ENCODE results near the gene SHC3. TPM values are rescaled to one million over a fixed set of nuclear protein-coding genes. Genes with fewer than 3 reads are reported as not detected.

The SHC3 gene
- polyA plus RNA-seq, 1 donor: 0.67 TPM

GRCh38 chr9:89000371-89000781 is 178.2 kb downstream of the SHC3 start:
- DNase-seq: no peak

DNA sequence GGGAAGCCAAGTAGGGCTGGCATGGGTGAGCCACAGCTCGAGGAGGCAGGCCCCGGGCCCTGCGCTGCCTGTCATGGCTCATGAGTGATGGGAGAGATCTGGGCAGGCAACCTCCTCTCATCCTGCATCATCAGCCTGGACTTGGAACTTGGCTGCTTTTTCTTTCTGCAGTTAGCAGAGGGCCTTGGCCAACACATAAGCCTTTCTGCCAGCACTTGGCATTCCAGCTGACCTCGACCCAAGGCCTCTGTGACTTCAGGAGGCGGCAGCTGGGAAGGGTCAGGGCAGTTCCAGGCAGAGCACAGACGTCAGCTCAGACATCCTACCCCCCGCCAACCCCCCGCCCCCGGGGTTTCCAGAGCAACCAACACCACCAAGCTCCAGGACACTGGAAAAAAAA is 179.7 kb downstream of the SHC3 start:
- DNase-seq: no peak

DNA sequence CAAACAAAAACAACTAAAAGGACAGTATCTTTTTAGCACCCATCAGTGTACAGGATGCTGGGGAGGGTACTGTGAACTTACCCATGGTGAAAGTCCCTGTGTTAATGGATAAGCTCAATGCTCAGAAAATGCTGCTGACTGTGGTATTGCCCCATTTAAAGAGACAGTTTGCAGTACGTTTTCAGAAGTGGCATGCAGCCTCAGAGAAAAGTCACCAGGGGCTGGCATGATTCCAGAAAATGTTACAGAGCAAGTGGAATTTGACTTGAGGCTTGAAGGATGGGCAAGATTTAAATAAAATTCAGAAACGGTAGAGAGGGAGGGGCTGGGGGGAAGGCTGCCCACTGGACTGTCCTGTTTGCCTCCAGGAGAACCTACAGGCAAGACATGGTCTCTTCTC is 180.1 kb downstream of the SHC3 start:
- no peak for DNase-seq

- DNase-seq: no peak
Measured at GRCh38 chr9:88997646-88998045, 181.0 kb downstream of the SHC3 start.

DNA sequence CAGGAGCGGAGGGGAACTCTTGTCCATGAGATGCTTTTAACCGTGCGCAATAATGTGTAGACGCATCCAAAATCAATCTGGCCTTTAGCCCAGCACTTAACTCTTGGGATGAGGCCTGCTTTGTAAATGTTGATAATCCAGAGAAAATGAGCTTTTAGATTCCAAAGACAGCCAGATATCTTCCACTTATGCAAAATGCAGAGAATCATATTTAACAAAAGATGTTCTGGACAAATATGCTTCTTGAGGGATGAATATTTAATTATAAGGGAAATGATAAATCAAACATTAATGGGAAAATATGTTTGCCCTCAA is 181.7 kb downstream of the SHC3 start:
- no peak for DNase-seq

- no peak for DNase-seq
Measured at GRCh38 chr9:88996046-88996920, 182.3 kb downstream of the SHC3 start.

GRCh38 chr9:88995627-88996026 is 183.0 kb downstream of the SHC3 start:
- no peak for DNase-seq

GRCh38 chr9:88995200-88995577 is 183.4 kb downstream of the SHC3 start:
- DNase-seq: no peak

DNA sequence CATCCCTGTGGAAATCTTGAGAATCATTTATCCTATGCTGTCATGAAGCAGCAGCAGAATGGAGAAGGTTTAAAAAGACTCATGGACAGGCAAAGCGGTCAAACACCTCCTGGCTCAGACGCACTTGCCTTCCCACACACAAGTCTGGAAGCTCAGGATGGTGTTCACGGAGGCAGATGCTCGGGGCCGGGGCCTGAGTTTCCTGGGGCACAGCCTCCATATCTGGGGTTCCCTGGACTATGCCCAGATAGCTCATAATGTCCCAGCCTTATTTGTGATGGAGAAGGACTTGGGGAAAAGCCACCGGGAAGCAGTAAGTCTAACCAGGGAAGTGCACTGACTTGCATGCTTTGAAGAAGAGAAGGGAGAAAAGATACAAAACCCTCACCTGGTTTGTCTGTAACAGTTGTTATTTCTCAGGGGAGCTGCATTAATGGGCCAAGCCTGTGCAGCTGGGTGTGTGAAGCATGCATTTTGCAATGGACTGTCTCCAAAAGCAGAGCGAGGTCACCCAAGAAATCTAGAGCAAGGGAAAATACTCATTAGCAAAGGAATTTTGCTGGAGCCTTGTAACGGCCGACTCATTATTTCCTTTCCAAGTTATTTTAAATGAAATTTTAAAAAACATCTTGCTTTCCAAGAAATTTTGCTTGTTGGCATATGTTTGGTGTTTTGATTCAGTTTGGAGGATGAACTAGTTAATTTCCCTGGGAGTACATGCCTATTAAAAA is 184.0 kb downstream of the SHC3 start:
- DNase-seq: peak; percentile 48

- no peak for DNase-seq
Measured at GRCh38 chr9:88993871-88994460, 184.7 kb downstream of the SHC3 start.

GRCh38 chr9:88993327-88993726 is 185.3 kb downstream of the SHC3 start:
- no peak for DNase-seq

DNA sequence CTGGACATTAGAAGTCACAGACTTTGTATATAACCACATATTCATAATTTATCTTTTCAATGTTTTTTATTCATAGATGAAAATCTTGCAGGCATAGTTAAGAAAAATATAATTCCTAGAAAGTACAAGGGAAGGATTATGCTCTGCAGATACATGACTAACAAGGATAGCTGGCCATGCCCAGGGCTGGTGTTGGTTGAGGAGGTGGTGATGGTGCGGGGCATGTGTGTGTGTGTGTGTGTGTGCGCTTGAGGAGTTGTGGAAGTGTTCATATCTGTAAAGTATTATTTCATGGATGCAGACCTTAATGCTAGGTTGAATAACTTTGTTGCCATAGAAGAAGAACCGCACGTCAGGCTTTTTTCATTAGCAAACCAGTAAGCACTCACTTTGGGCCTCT is 186.1 kb downstream of the SHC3 start:
- DNase-seq: no peak

- DNase-seq: peak; percentile 83
Measured at GRCh38 chr9:88991066-88992034, 187.3 kb downstream of the SHC3 start, which contains the start of gene S1PR3. Gene S1PR3, plus strand, starts transcription at chr9:88991468. Its CDS starts 9,733 bp downstream, at chr9:89001201.

DNA sequence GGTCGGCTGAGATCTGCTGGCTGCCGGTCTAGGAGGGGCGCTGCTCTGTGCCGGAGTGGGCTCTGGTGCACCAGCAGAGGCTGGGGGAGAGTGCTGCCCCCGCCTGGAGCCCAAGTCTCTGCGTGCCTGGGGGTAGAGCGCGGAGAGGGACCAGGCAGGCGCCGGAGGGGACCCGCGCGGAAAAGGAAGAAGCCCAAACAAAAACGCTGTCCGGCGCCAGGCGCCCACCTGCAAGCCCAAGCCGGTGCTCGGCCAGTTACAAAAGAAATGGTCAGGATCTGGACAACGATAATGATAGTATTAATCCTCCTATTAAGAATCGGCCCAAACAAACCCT is 187.9 kb downstream of the SHC3 start:
- DNase-seq: no peak

DNA sequence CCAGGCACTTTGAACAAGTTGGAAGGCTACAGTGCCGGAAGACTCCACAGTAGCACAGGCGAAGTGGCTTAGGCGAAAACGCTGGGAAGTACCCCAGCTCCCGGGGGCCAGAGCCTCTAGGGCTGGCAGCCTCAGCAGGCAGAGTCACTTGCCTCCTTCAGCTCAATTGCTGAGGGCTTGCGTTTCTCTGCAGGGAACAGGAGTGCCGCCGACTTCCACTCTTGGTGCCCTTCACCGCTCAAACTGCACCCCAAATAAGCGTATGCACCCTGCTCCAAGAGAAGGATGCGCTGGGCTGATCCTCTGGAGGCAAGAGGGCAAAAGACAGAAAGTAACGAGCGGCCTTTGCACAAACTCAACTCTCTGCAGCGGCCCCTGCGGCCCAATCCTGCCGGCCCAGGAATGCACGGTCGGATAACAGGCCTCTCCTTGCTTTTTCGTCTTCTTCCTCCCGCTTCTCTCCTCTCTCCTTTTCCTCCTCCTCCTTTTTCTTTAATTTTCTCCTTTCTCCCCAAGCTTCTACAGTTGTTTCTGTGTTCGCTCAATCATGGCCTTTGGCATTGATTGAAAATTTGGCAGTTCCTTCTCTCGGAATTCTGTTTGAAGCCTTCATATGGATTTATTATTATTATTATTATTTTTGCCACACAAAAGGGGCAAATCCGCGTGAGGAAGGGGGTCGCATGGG is 188.4 kb downstream of the SHC3 start:
- DNase-seq: no peak

DNA sequence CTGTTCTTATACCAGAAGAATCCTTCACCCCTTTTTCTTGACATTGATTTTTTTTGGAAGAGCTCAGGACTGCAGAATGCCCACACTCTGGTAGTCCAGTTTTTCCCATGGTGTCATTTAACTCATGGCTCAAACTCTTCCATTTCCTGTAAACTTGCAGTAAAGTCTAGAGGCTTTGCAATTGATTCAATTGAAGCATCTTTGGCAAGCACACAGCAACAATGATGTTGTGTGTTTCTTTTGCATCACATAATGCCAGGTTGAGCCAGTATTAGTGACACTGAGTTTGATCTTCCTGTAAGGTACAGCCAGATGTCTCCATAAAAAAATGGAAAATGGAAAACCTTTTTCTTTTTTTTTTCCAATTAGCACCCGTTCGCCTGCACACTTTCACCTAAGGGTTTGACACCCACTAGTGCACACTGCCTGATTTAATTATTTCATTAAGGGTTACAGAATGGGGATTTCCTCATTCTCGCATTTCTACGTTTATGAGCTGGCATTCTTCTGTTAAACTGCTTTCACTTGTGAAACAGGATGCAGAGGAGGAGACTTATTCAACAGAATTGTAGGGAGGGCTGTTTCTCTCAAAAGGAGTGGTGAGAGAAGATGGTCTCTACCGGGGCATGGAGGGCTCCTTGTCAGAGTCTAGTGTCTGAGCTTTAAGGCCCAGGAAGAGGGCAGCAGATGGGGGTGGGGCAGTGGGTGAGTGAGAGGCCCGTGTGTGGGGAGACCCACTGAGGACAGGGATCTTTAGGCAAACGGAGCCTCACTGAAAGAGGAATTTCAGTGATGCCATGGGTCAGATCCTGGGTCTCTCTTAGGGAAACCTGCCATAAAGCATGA is 189.6 kb downstream of the SHC3 start:
- DNase-seq: no peak

GRCh38 chr9:88987661-88988060 is 191.0 kb downstream of the SHC3 start:
- no peak for DNase-seq

GRCh38 chr9:88986776-88987175 is 191.8 kb downstream of the SHC3 start:
- DNase-seq: no peak

DNA sequence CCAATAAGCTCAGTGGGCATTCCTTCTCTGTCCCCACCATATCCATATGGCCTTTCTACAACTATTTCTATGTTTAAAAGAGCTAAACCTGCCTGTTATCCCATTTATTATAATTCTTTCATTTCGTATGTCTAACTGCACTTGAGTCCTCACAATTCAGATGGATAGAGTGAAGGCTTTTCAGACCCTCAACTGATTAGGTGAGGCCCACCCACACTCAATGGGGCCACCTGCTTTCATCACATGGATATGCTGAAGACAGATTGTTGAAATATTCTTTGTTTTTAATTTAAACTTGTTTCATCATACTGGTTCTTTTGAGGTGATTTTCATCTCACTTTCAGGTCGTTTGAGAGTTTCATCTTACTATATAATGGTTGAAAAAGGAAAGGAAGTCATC is 193.0 kb downstream of the SHC3 start:
- no peak for DNase-seq

DNA sequence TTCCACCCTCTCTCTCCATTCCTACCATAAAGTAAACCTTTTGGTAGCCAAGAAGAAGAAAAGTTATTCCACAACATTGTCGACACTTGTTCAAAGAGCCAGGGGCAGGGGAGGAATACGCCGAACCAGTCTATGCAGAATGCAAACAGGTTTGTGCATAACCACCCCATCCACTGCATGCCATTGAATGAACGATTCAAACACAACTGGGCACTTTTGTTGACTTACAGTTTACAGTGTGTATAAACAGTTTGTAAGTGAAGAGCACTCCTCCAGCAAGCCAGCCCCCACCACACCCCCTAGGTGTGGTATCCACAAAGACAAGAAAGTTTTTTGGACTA is 194.1 kb downstream of the SHC3 start:
- no peak for DNase-seq
